Activated gamma-delta T cell (primary cell): ENCODE data around the gene PARVG.
"Not testable (repeated sequence)": the region's sequence is repeated elsewhere in the genome, so short reads cannot be mapped to it uniquely, and the experiment has no call there.

Experiments used
- DNase-seq: peaks from one replicate; lab custom pipeline; 2025; lab: John Stamatoyannopoulos, UW

The PARVG gene

GRCh38 chr22:44213489-44214043 lies 32.8 kb downstream of the PARVG start:
- DNase-seq: no peak

- DNase-seq: no peak
Observed at GRCh38 chr22:44214187-44214586, 33.5 kb downstream of the PARVG start.

GRCh38 chr22:44214764-44215163 lies 34.0 kb downstream of the PARVG start:
- DNase-seq: no peak

- DNase-seq: no peak
Observed at GRCh38 chr22:44215287-44215686, 34.6 kb downstream of the PARVG start.

- DNase-seq: no peak
Observed at GRCh38 chr22:44217346-44217745, 36.6 kb downstream of the PARVG start.

- DNase-seq: no peak
Observed at GRCh38 chr22:44218071-44218470, 37.3 kb downstream of the PARVG start.

- no peak for DNase-seq
Observed at GRCh38 chr22:44219101-44219870, 38.6 kb downstream of the PARVG start.

GRCh38 chr22:44220727-44221680 lies 40.3 kb downstream of the PARVG start:
- no peak for DNase-seq

- no peak for DNase-seq
Observed at GRCh38 chr22:44221710-44222475, 41.2 kb downstream of the PARVG start.

- DNase-seq: no peak
Observed at GRCh38 chr22:44224166-44224565, 43.4 kb downstream of the PARVG start.

GRCh38 chr22:44225091-44225689 lies 44.5 kb downstream of the PARVG start:
- DNase-seq: no peak

GRCh38 chr22:44225812-44226211 lies 45.1 kb downstream of the PARVG start:
- DNase-seq: no peak

GRCh38 chr22:44229331-44229730 lies 48.6 kb downstream of the PARVG start:
- DNase-seq: no peak

GRCh38 chr22:44229809-44230208 lies 49.1 kb downstream of the PARVG start:
- DNase-seq: no peak

GRCh38 chr22:44231233-44231632 lies 50.5 kb downstream of the PARVG start:
- no peak for DNase-seq

GRCh38 chr22:44234372-44234771 lies 53.6 kb downstream of the PARVG start:
- DNase-seq: not testable (repeated sequence)

- DNase-seq: no peak
Observed at GRCh38 chr22:44237290-44237689, 56.6 kb downstream of the PARVG start.

GRCh38 chr22:44241121-44241520 lies 60.4 kb downstream of the PARVG start:
- DNase-seq: not testable (repeated sequence)

GRCh38 chr22:44242946-44243724 lies 62.4 kb downstream of the PARVG start:
- DNase-seq: no peak

GRCh38 chr22:44243761-44244160 lies 63.0 kb downstream of the PARVG start:
- no peak for DNase-seq
